ENCODE data around the gene PEX3.

The PEX3 gene

DNA sequence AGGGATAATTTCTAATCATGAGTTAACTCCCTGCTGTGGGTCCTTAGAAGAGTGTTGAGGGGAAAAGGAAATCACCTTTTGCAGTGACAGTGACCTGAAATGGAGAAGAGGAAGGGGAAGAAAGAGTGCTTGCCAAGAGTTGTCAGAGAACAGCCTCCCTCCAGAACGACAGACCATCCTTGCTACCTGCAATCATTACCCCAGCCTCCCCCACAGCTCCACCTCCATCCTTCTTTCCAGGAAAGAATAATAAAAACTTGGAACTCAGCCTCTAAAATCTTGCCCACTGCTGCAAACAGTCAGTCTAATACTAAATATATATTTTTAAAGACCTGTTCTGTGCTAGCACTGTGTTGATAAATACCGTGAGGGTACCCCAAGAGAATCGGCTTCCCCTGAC is 89.6 kb downstream of the PEX3 start:
- DNase-seq: no peak

All from NCI-H187 (cell line).